ENCODE results near the gene PLAGL2. TPM values are rescaled to one million over a fixed set of nuclear protein-coding genes. Genes with fewer than 3 reads are reported as not detected.

PLAGL2 gene
- total RNA-seq, 6 donors from 2014 or later = 11.4 to 17.1 (median 14.1) TPM

- H3K4me3 ChIP-seq = no peak overlapping the region
- peaks cover 0 to 10% (median 0%) of the 10 kb centered on the region in 4 donors for H3K4me1 ChIP-seq
- WGBS, 2 donors = 90 to 93% methylated on average over 20 to 21 of the region's 21 CpGs
- H3K27ac ChIP-seq = no peak overlapping the region
- H3K27me3 ChIP-seq = no peaks in the 10 kb centered on the region
- H3K9me3 ChIP-seq = no peaks in the 10 kb centered on the region
- DNase-seq = no peak
- ATAC-seq (ENCODE audit: low FRiP score in 2 of 2) = peak in 1 of 2 donors; percentile 20
- TF ChIP-seq CTCF (IDR thresholded peaks at IDR 0.05) (no peak), POLR2AphosphoS5 (IDR thresholded peaks at IDR 0.05) (no peak), EP300 (IDR thresholded peaks at IDR 0.05) (no peak), POLR2A (IDR thresholded peaks at IDR 0.05) (no peak)
- peaks cover 7 to 69% (median 55%) of the 10 kb centered on the region in 4 donors for H3K36me3 ChIP-seq
Observed at GRCh38 chr20:32164984-32165735, 42.4 kb downstream of the PLAGL2 start.

GRCh38 chr20:32163951-32164350 is 43.6 kb downstream of the PLAGL2 start:
- no peak for DNase-seq
- Histone ChIP-seq H3K4me1 (peaks cover 0 to 10% (median 0%) of the 10 kb centered on the region in 4 donors), H3K4me3 (no peak overlapping the region), H3K27ac (no peak overlapping the region), H3K27me3 (no peaks in the 10 kb centered on the region), H3K9me3 (no peaks in the 10 kb centered on the region), H3K36me3 (peaks cover 14 to 81% (median 67%) of the 10 kb centered on the region in 4 donors)
- TF ChIP-seq POLR2A (IDR thresholded peaks at IDR 0.05) (no peak), CTCF (IDR thresholded peaks at IDR 0.05) (no peak), EP300 (IDR thresholded peaks at IDR 0.05) (no peak), POLR2AphosphoS5 (IDR thresholded peaks at IDR 0.05) (no peak)
- WGBS, 2 donors = 74 to 79% methylated on average over 5 of the region's 5 CpGs
- ATAC-seq (ENCODE audit: low FRiP score in 2 of 2) = no peak

- no peaks in the 10 kb centered on the region for H3K27me3 ChIP-seq
- H3K9me3 ChIP-seq = no peaks in the 10 kb centered on the region
- H3K4me1 ChIP-seq = no peaks in the 10 kb centered on the region
- peaks cover 15 to 97% (median 80%) of the 10 kb centered on the region in 4 donors for H3K36me3 ChIP-seq
- ATAC-seq (ENCODE audit: low FRiP score in 2 of 2) (no peak), DNase-seq (no peak)
- TF ChIP-seq POLR2AphosphoS5 (IDR thresholded peaks at IDR 0.05) = no peak
- TF ChIP-seq POLR2A (IDR thresholded peaks at IDR 0.05) = no peak
- TF ChIP-seq CTCF (IDR thresholded peaks at IDR 0.05) = no peak
- no peak for TF ChIP-seq EP300 (IDR thresholded peaks at IDR 0.05)
- no peak overlapping the region for H3K4me3 ChIP-seq
- 67 to 100% methylated on average over 3 of the region's 3 CpGs for WGBS, 2 donors
- no peak overlapping the region for H3K27ac ChIP-seq
Observed at GRCh38 chr20:32162351-32162750, 45.2 kb downstream of the PLAGL2 start.

GRCh38 chr20:32160341-32160740 is 47.2 kb downstream of the PLAGL2 start:
- H3K36me3 ChIP-seq = peaks cover 14 to 87% (median 64%) of the 10 kb centered on the region in 4 donors

More at GRCh38 chr20:32160341-32160740, 47.2 kb downstream of the PLAGL2 start:
- Histone ChIP-seq H3K27ac (no peak overlapping the region), H3K4me3 (no peak overlapping the region), H3K27me3 (no peaks in the 10 kb centered on the region), H3K4me1 (peaks cover 6 to 7% (median 6%) of the 10 kb centered on the region in 4 donors), H3K9me3 (no peaks in the 10 kb centered on the region)
- 95 to 96% methylated on average over 4 to 5 of the region's 5 CpGs for WGBS, 2 donors
- ATAC-seq (ENCODE audit: low FRiP score in 2 of 2) (no peak), DNase-seq (no peak)
- TF ChIP-seq CTCF (IDR thresholded peaks at IDR 0.05) (no peak), POLR2A (IDR thresholded peaks at IDR 0.05) (no peak), EP300 (IDR thresholded peaks at IDR 0.05) (no peak), POLR2AphosphoS5 (IDR thresholded peaks at IDR 0.05) (no peak)

All from upper lobe of left lung (tissue), 6 donors.